ENCODE measurements around the gene SPECC1L.

SPECC1L gene, protein sequence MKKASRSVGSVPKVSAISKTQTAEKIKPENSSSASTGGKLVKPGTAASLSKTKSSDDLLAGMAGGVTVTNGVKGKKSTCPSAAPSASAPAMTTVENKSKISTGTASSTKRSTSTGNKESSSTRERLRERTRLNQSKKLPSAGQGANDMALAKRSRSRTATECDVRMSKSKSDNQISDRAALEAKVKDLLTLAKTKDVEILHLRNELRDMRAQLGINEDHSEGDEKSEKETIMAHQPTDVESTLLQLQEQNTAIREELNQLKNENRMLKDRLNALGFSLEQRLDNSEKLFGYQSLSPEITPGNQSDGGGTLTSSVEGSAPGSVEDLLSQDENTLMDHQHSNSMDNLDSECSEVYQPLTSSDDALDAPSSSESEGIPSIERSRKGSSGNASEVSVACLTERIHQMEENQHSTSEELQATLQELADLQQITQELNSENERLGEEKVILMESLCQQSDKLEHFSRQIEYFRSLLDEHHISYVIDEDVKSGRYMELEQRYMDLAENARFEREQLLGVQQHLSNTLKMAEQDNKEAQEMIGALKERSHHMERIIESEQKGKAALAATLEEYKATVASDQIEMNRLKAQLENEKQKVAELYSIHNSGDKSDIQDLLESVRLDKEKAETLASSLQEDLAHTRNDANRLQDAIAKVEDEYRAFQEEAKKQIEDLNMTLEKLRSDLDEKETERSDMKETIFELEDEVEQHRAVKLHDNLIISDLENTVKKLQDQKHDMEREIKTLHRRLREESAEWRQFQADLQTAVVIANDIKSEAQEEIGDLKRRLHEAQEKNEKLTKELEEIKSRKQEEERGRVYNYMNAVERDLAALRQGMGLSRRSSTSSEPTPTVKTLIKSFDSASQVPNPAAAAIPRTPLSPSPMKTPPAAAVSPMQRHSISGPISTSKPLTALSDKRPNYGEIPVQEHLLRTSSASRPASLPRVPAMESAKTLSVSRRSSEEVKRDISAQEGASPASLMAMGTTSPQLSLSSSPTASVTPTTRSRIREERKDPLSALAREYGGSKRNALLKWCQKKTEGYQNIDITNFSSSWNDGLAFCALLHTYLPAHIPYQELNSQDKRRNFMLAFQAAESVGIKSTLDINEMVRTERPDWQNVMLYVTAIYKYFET

GRCh38 chr22:24270556-24271385 lies at the start of gene SPECC1L:
Gene SPECC1L (plus strand): TSS chr22:24270831. CDS start chr22:24302232, 31,401 bp downstream.
- no peaks in the 10 kb centered on the region for H3K9me3 ChIP-seq (ENCODE audit: control insufficient read depth, insufficient read depth, low read length)
- peak within 1 kb of the TSS; percentile 98 for H3K9ac ChIP-seq (ENCODE audit: low read depth, low read length)
- peak within 1 kb of the TSS; percentile 93 for H3K4me3 ChIP-seq (ENCODE audit: low read depth, low read length)
- H3K27me3 ChIP-seq (ENCODE audit: control insufficient read depth, insufficient read depth, low read length), result no peaks in the 10 kb centered on the region
- peaks cover 4% of the 10 kb centered on the region for H3K4me1 ChIP-seq (ENCODE audit: control insufficient read depth, insufficient read depth, low read length)
- H3K36me3 ChIP-seq (ENCODE audit: control insufficient read depth, insufficient read depth, low read length), result no peaks in the 10 kb centered on the region

DNA sequence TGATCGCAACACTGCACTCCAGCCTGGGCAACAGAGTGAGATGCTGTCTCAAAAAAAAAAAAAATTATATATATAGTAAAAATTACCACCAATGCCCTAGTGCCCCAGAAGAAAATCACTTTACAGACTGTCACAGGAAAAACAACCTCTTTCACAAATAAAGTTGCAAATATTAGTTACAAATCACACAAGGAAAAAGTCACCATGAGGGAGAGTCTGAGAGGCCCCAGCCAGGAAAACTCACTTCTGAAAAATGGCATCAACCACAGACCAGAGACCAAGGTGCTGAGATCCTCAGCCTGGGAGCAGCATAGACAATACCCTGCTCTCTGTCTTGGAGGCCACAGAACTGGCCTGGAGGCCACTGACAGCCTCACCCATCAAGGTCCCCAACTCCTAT lies 46.2 kb upstream of the SPECC1L start:
- Histone ChIP-seq H3K9ac (ENCODE audit: low read depth, low read length) (no peak overlapping the region), H3K4me3 (ENCODE audit: low read depth, low read length) (no peak overlapping the region), H3K4me1 (ENCODE audit: control insufficient read depth, insufficient read depth, low read length) (no peaks in the 10 kb centered on the region), H3K36me3 (ENCODE audit: control insufficient read depth, insufficient read depth, low read length) (peaks cover 2% of the 10 kb centered on the region), H3K27me3 (ENCODE audit: control insufficient read depth, insufficient read depth, low read length) (no peaks in the 10 kb centered on the region), H3K9me3 (ENCODE audit: control insufficient read depth, insufficient read depth, low read length) (no peaks in the 10 kb centered on the region)

DNA sequence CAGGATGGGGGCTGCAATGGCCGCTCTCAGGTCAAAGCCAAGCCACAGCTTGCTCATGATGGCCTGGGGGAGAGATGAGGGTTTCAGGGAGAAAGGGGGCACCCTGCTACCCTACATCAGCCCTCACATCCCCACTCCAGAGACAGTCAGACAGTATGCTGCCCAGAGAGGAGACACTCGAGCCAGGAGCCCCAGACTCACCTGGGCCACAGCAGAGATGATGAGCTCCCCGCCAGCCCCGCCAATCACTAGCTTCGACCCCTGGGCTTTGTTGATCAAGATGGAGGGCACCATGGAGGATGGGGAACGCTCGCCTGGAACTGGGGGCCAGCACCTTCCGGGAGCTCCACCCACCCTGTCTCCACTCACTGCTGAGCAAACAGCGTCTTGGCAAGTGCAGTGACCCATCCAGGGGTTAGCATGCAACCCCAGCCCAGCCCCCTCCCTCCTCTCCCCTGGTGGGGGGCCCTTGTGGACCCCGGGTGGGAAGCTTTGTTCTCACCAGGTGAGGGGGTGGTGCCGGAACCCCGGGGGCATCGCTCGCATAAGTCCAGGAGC lies 45.5 kb upstream of the SPECC1L start:
- no peaks in the 10 kb centered on the region for H3K27me3 ChIP-seq (ENCODE audit: control insufficient read depth, insufficient read depth, low read length)
- H3K4me1 ChIP-seq (ENCODE audit: control insufficient read depth, insufficient read depth, low read length), result no peaks in the 10 kb centered on the region
- no peak overlapping the region for H3K4me3 ChIP-seq (ENCODE audit: low read depth, low read length)
- peaks cover 2% of the 10 kb centered on the region for H3K36me3 ChIP-seq (ENCODE audit: control insufficient read depth, insufficient read depth, low read length)
- H3K9me3 ChIP-seq (ENCODE audit: control insufficient read depth, insufficient read depth, low read length), result no peaks in the 10 kb centered on the region
- H3K9ac ChIP-seq (ENCODE audit: low read depth, low read length), result no peak overlapping the region

DNA sequence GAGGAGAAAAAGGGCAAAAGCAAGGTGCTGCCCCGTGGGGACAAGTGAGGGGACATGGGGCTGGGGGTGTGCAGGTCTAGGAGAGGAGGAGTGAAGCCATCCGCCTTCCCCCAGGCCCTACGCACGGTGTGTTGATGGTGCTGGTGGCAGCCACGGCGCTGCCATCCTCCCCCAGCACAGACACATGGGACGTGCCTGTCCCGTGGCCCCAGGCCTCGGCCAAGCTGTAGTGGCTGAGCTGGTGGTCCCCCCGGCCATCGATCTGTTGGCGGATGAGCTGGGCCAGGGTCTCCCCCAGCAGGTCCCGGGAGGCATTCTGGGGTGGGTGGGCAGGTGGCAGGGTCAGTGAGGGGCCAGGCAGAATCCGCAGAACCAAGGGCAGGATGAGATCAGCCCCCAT lies 44.7 kb upstream of the SPECC1L start:
- peaks cover 1% of the 10 kb centered on the region for H3K4me1 ChIP-seq (ENCODE audit: control insufficient read depth, insufficient read depth, low read length)
- no peaks in the 10 kb centered on the region for H3K27me3 ChIP-seq (ENCODE audit: control insufficient read depth, insufficient read depth, low read length)
- H3K9ac ChIP-seq (ENCODE audit: low read depth, low read length), result no peak overlapping the region
- peaks cover 2% of the 10 kb centered on the region for H3K36me3 ChIP-seq (ENCODE audit: control insufficient read depth, insufficient read depth, low read length)
- no peak overlapping the region for H3K4me3 ChIP-seq (ENCODE audit: low read depth, low read length)
- H3K9me3 ChIP-seq (ENCODE audit: control insufficient read depth, insufficient read depth, low read length), result no peaks in the 10 kb centered on the region

DNA sequence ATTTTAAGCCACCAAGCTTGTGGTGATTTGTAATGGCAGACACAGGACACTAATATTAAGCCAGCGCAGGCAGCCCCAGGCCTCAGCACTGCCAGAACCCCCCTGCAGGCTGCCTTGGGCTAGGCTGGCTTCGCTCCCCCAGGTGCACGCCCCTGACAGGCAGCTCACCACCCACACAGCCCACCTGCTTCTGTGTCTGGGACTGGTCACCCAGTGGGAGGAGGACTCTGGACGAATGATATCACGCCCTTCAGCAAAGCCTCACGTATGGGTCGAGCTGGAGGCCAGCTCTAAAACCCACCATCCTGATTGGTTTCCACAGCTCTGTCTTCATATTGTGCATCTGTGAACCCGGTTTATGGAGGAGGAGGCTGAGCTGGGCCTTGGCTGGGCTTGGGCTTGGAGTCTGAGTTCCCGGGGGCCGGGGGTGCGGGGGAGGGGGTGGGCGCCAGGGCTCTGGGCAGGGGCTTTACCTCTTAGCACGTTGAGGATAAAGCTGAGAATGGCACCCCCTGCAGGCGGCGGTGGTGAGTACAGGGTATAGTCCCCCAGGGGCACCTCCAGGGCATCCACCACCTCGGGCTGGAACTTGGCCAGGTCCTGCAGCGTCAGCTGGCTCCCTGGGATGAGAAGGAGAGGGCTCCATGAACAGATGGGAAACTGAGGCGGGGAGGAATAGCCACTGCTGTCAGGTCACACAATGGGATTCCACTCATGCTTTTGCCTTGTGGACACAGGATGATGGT lies 39.5 kb upstream of the SPECC1L start:
- Histone ChIP-seq H3K27me3 (ENCODE audit: control insufficient read depth, insufficient read depth, low read length) (no peaks in the 10 kb centered on the region), H3K36me3 (ENCODE audit: control insufficient read depth, insufficient read depth, low read length) (no peaks in the 10 kb centered on the region), H3K9me3 (ENCODE audit: control insufficient read depth, insufficient read depth, low read length) (no peaks in the 10 kb centered on the region), H3K4me1 (ENCODE audit: control insufficient read depth, insufficient read depth, low read length) (peaks cover 2% of the 10 kb centered on the region), H3K4me3 (ENCODE audit: low read depth, low read length) (peak overlapping the region; percentile 5), H3K9ac (ENCODE audit: low read depth, low read length) (peak overlapping the region; percentile 60)

- no peak overlapping the region for H3K9ac ChIP-seq (ENCODE audit: low read depth, low read length)
Measured at GRCh38 chr22:24231706-24232105, 38.9 kb upstream of the SPECC1L start.

DNA sequence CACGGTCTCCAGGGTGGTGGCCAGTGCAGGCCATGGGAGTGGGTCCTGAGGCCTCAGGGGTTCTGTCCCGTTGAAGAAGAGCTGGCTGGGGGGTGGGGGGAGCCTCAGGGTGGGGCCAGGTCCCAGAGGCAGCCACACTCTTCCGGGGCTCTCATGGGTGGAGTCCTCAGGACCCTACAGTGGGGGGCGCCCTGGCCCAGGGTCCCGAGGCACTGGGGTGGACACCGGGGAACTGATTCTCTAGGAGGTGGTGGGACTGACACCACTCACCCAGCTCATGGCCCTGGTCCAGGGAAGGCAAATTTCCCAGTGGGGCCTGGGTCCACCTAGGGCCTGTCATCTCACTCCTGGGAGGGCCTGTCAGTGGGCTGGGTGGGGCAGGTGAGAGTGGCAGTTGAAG lies 38.5 kb upstream of the SPECC1L start:
- Histone ChIP-seq H3K9me3 (ENCODE audit: control insufficient read depth, insufficient read depth, low read length) (no peaks in the 10 kb centered on the region), H3K4me3 (ENCODE audit: low read depth, low read length) (no peak overlapping the region), H3K9ac (ENCODE audit: low read depth, low read length) (no peak overlapping the region), H3K4me1 (ENCODE audit: control insufficient read depth, insufficient read depth, low read length) (peaks cover 2% of the 10 kb centered on the region), H3K36me3 (ENCODE audit: control insufficient read depth, insufficient read depth, low read length) (no peaks in the 10 kb centered on the region), H3K27me3 (ENCODE audit: control insufficient read depth, insufficient read depth, low read length) (no peaks in the 10 kb centered on the region)

More at GRCh38 chr22:24231706-24232105, 38.9 kb upstream of the SPECC1L start:
- no peaks in the 10 kb centered on the region for H3K9me3 ChIP-seq (ENCODE audit: control insufficient read depth, insufficient read depth, low read length)
- H3K4me3 ChIP-seq (ENCODE audit: low read depth, low read length), result no peak overlapping the region
- H3K27me3 ChIP-seq (ENCODE audit: control insufficient read depth, insufficient read depth, low read length), result no peaks in the 10 kb centered on the region
- peaks cover 2% of the 10 kb centered on the region for H3K4me1 ChIP-seq (ENCODE audit: control insufficient read depth, insufficient read depth, low read length)
- no peaks in the 10 kb centered on the region for H3K36me3 ChIP-seq (ENCODE audit: control insufficient read depth, insufficient read depth, low read length)

GRCh38 chr22:24232725-24233124 lies 37.9 kb upstream of the SPECC1L start:
- H3K9ac ChIP-seq (ENCODE audit: low read depth, low read length), result no peak overlapping the region
- H3K4me1 ChIP-seq (ENCODE audit: control insufficient read depth, insufficient read depth, low read length), result peaks cover 2% of the 10 kb centered on the region
- no peaks in the 10 kb centered on the region for H3K36me3 ChIP-seq (ENCODE audit: control insufficient read depth, insufficient read depth, low read length)
- H3K4me3 ChIP-seq (ENCODE audit: low read depth, low read length), result no peak overlapping the region
- no peaks in the 10 kb centered on the region for H3K27me3 ChIP-seq (ENCODE audit: control insufficient read depth, insufficient read depth, low read length)
- H3K9me3 ChIP-seq (ENCODE audit: control insufficient read depth, insufficient read depth, low read length), result no peaks in the 10 kb centered on the region

DNA sequence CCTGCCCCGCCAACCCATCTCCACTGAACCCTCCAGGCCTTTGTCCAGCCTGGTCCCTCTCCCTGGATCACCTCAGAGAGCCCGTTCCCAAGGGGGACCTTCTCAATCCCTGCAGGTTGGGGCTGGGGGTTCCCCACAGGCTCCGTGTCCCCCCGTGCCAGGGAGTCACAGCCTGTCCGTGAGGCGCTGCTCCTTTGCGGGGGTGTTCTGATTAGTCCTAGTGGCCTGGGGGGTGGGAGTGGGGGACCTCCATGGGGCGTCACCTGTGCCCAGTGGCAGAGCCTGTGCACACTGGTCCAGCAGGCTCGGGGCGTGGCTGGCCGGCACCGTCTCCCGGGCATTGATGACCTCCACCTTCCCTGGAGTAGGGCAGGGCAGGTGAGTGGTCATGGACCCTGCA lies 37.4 kb upstream of the SPECC1L start:
- Histone ChIP-seq H3K4me1 (ENCODE audit: control insufficient read depth, insufficient read depth, low read length) (peaks cover 2% of the 10 kb centered on the region), H3K36me3 (ENCODE audit: control insufficient read depth, insufficient read depth, low read length) (no peaks in the 10 kb centered on the region), H3K9ac (ENCODE audit: low read depth, low read length) (no peak overlapping the region), H3K27me3 (ENCODE audit: control insufficient read depth, insufficient read depth, low read length) (no peaks in the 10 kb centered on the region), H3K9me3 (ENCODE audit: control insufficient read depth, insufficient read depth, low read length) (no peaks in the 10 kb centered on the region), H3K4me3 (ENCODE audit: low read depth, low read length) (no peak overlapping the region)

DNA sequence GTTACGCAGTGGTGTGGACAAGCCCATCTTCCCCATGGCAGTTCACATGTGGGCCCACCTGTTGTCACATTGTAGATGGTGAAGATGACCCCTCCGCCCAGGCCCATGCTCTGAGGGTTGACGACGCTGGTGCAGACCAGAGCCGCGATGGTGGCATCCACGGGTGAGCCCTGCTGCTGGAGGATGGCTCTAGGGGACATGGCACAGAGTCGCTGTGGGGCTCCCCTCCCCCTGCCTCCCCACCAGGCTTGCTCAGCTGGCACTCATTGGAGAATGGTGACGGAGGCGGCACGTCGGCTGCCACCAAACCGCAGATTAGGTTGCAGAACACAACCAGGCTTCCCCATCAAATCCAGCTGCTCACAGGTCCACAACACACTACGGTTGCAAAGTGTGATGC lies 36.8 kb upstream of the SPECC1L start:
- Histone ChIP-seq H3K9me3 (ENCODE audit: control insufficient read depth, insufficient read depth, low read length) (no peaks in the 10 kb centered on the region), H3K36me3 (ENCODE audit: control insufficient read depth, insufficient read depth, low read length) (no peaks in the 10 kb centered on the region), H3K27me3 (ENCODE audit: control insufficient read depth, insufficient read depth, low read length) (no peaks in the 10 kb centered on the region), H3K4me3 (ENCODE audit: low read depth, low read length) (no peak overlapping the region), H3K4me1 (ENCODE audit: control insufficient read depth, insufficient read depth, low read length) (peaks cover 2% of the 10 kb centered on the region), H3K9ac (ENCODE audit: low read depth, low read length) (no peak overlapping the region)

Data from iPS-15b (cell line).